DOHH2 (cell line): ENCODE measurements around the gene BRAF.

Experiments used
- H3F3A ChIP-seq: fragments of 200-600 bp; sonication (generic), shearing (Covaris generic); 2 replicates; pipeline ENCODE4 v1.6.0; 2016; ENCODE audit warnings: antibody characterized with exemption, mild to moderate bottlenecking; ENCODE audit not compliant: control insufficient read depth, insufficient read depth
- H3K27ac ChIP-seq: fragments of 200-600 bp; sonication (generic); 2 replicates; pipeline ENCODE4 v1.5.1; 2014; ENCODE audit warnings: low read depth, mild to moderate bottlenecking, low read length, moderate library complexity
- H3K27me3 ChIP-seq: fragments of 200-600 bp; sonication (generic); 2 replicates; pipeline ENCODE4 v1.6.1; 2014; ENCODE audit warnings: mild to moderate bottlenecking, low read length, mixed read lengths; ENCODE audit not compliant: control insufficient read depth
- H3K36me3 ChIP-seq: fragments of 200-600 bp; sonication (generic); 2 replicates; pipeline ENCODE4 v1.6.1; 2014; ENCODE audit warnings: mild to moderate bottlenecking, low read length, moderate library complexity, mixed read lengths; ENCODE audit not compliant: control insufficient read depth
- H3K4me1 ChIP-seq: fragments of 200-600 bp; sonication (generic); 2 replicates; pipeline ENCODE4 v1.6.1; 2014; ENCODE audit warnings: mild to moderate bottlenecking, low read length, mixed read lengths; ENCODE audit not compliant: control insufficient read depth
- H3K4me2 ChIP-seq: fragments of 200-600 bp; sonication (generic); 2 replicates; pipeline ENCODE4 v1.6.0; 2014; ENCODE audit warnings: mild to moderate bottlenecking, low read length, moderate library complexity
- H3K4me3 ChIP-seq: fragments of 200-600 bp; sonication (generic); 2 replicates; pipeline ENCODE4 v1.5.1; 2014; ENCODE audit warnings: mild to moderate bottlenecking, low read length, mixed read lengths
- H3K79me2 ChIP-seq: fragments of 200-600 bp; sonication (generic); 2 replicates; pipeline ENCODE4 v1.6.1; 2014; ENCODE audit warnings: mild to moderate bottlenecking, low read length, mixed read lengths; ENCODE audit not compliant: control insufficient read depth
- H3K9me2 ChIP-seq: fragments of 200-600 bp; sonication (generic); replicated peaks from 2 replicates; pipeline ENCODE4 v1.6.1; 2014; ENCODE audit warnings: mild to moderate bottlenecking, low read length, mixed read lengths; ENCODE audit not compliant: control insufficient read depth
- H3K9me3 ChIP-seq: fragments of 200-600 bp; sonication (generic); 2 replicates; pipeline ENCODE4 v1.6.1; 2014; ENCODE audit warnings: antibody characterized with exemption, low read length, mixed read lengths; ENCODE audit not compliant: control insufficient read depth, insufficient read depth
- H4K20me1 ChIP-seq: fragments of 200-600 bp; sonication (generic); 2 replicates; pipeline ENCODE4 v1.6.0; 2014; ENCODE audit warnings: low read depth, mild to moderate bottlenecking, antibody characterized with exemption, low read length, moderate library complexity; ENCODE audit not compliant: control insufficient read depth, insufficient read depth
- CTCF ChIP-seq: fragments of 200-600 bp; sonication (generic); IDR thresholded peaks from one replicate; pipeline ENCODE4 v1.5.1; 2014; ENCODE audit warnings: antibody characterized with exemption, mild to moderate bottlenecking, low read depth, low read length; ENCODE audit not compliant: poor library complexity, severe bottlenecking
- EZH2phosphoT487 ChIP-seq: fragments of 200-600 bp; sonication (generic); IDR thresholded peaks from 2 replicates; pipeline ENCODE4 v1.6.1; 2017; ENCODE audit warnings: borderline replicate concordance, mild to moderate bottlenecking, antibody characterized with exemption, low read length, moderate library complexity, mixed read lengths

BRAF gene

GRCh38 chr7:140689199-140690152 is 235.3 kb downstream of the BRAF start:
- Histone ChIP-seq H3F3A (no peaks in the 10 kb centered on the region; the same call in 1 of the 2 replicates), H3K36me3 (peaks cover 66% of the 10 kb centered on the region), H4K20me1 (no peaks in the 10 kb centered on the region), H3K27me3 (no peaks in the 10 kb centered on the region), H3K4me3 (no peak overlapping the region), H3K9me3 (no peaks in the 10 kb centered on the region), H3K4me2 (no peak overlapping the region), H3K4me1 (no peaks in the 10 kb centered on the region), H3K9me2 (no peaks in the 10 kb centered on the region), H3K79me2 (no peaks in the 10 kb centered on the region), H3K27ac (no peak overlapping the region)
- TF ChIP-seq EZH2phosphoT487 (no peak), CTCF (no peak)

GRCh38 chr7:140688341-140688740 is 236.4 kb downstream of the BRAF start:
- TF ChIP-seq EZH2phosphoT487 (no peak), CTCF (no peak)
- Histone ChIP-seq H3K4me3 (no peak overlapping the region), H3K4me1 (no peaks in the 10 kb centered on the region), H3K27me3 (no peaks in the 10 kb centered on the region), H3K36me3 (peaks cover 73% of the 10 kb centered on the region), H4K20me1 (no peaks in the 10 kb centered on the region), H3K27ac (no peak overlapping the region), H3K9me3 (no peaks in the 10 kb centered on the region), H3F3A (no peaks in the 10 kb centered on the region), H3K79me2 (no peaks in the 10 kb centered on the region), H3K4me2 (no peak overlapping the region), H3K9me2 (no peaks in the 10 kb centered on the region)

GRCh38 chr7:140686921-140687320 is 237.8 kb downstream of the BRAF start:
- H3K4me2 ChIP-seq, result no peak overlapping the region
- H3K27me3 ChIP-seq, result no peaks in the 10 kb centered on the region

More at GRCh38 chr7:140686921-140687320, 237.8 kb downstream of the BRAF start:
- Histone ChIP-seq H3F3A (no peaks in the 10 kb centered on the region), H3K27ac (no peak overlapping the region), H3K79me2 (peaks cover 3% of the 10 kb centered on the region; the same call in 1 of the 2 replicates), H3K36me3 (peaks cover 73% of the 10 kb centered on the region), H3K9me3 (no peaks in the 10 kb centered on the region), H3K4me3 (no peak overlapping the region), H3K4me1 (no peaks in the 10 kb centered on the region), H3K9me2 (no peaks in the 10 kb centered on the region), H4K20me1 (no peaks in the 10 kb centered on the region)
- TF ChIP-seq CTCF (no peak), EZH2phosphoT487 (no peak)
